Astrocyte (in vitro differentiated cells and primary cell): Measurements from ENCODE around the gene DUSP3. TPM values are rescaled to one million over a fixed set of nuclear protein-coding genes. Genes with fewer than 3 reads are reported as not detected.

Experiments
- DNase-seq: peaks from one replicate; pipeline ENCODE4 v3.0.0-alpha.2; 2010; ENCODE audit warnings: low read depth
- FAIRE-seq: peaks from 2 replicates; lab custom pipeline; 2011; peaks lifted over from hg19 to GRCh38; lab: Jason Lieb, UNC
- H2AFZ ChIP-seq: 2 replicates; pipeline ENCODE4 v1.6.0; 2012; ENCODE audit warnings: low read depth, low read length, inconsistent platforms
- H3K27ac ChIP-seq: 2 replicates; pipeline ENCODE4 v1.5.1; 2011; ENCODE audit warnings: low read depth, low read length, inconsistent platforms
- H3K27me3 ChIP-seq: 2 replicates; pipeline ENCODE4 v1.6.0; 2011; ENCODE audit warnings: low read length, inconsistent platforms; ENCODE audit not compliant: insufficient read depth
- H3K36me3 ChIP-seq: 2 replicates; pipeline ENCODE4 v1.5.1; 2011; ENCODE audit warnings: low read length, inconsistent platforms; ENCODE audit not compliant: insufficient read depth
- H3K4me1 ChIP-seq: 2 replicates; pipeline ENCODE4 v1.5.1; 2011; ENCODE audit warnings: low read length, inconsistent platforms; ENCODE audit not compliant: insufficient read depth
- H3K4me2 ChIP-seq: 2 replicates; pipeline ENCODE4 v1.6.0; 2012; ENCODE audit warnings: low read length, inconsistent platforms
- H3K4me3 ChIP-seq: 2 replicates; pipeline ENCODE4 v1.5.1; 2011; ENCODE audit warnings: low read depth, mild to moderate bottlenecking, low read length, inconsistent platforms; ENCODE audit not compliant: insufficient read depth
- H3K79me2 ChIP-seq: 2 replicates; pipeline ENCODE4 v1.6.0; 2012; ENCODE audit warnings: mild to moderate bottlenecking, low read length, inconsistent platforms; ENCODE audit not compliant: insufficient read depth
- H3K9ac ChIP-seq: 2 replicates; pipeline ENCODE4 v1.6.0; 2012; ENCODE audit warnings: mild to moderate bottlenecking, low read length, inconsistent platforms
- H3K9me3 ChIP-seq: 2 replicates; pipeline ENCODE4 v1.5.1; 2012; ENCODE audit warnings: low read depth, mild to moderate bottlenecking, low read length, inconsistent platforms; ENCODE audit not compliant: insufficient read depth
- H4K20me1 ChIP-seq: 2 replicates; pipeline ENCODE4 v1.6.0; 2012; ENCODE audit warnings: low read length, inconsistent platforms; ENCODE audit not compliant: insufficient read depth
- H3K27ac Mint-ChIP-seq: one replicate; pipeline ENCODE4 v1.8.0; 2021; ENCODE audit warnings: mild to moderate bottlenecking, mixed read lengths; ENCODE audit not compliant: unreplicated experiment
- H3K27me3 Mint-ChIP-seq: one replicate; pipeline ENCODE4 v1.8.0; 2021; ENCODE audit warnings: low read depth, mixed read lengths; ENCODE audit not compliant: unreplicated experiment
- H3K36me3 Mint-ChIP-seq: one replicate; pipeline ENCODE4 v1.8.0; 2021; ENCODE audit warnings: low read depth, mixed read lengths; ENCODE audit not compliant: unreplicated experiment
- H3K4me1 Mint-ChIP-seq: one replicate; pipeline ENCODE4 v1.8.0; 2021; ENCODE audit warnings: low read depth, mixed read lengths; ENCODE audit not compliant: unreplicated experiment
- H3K4me3 Mint-ChIP-seq: one replicate; pipeline ENCODE4 v1.8.0; 2021; ENCODE audit warnings: mild to moderate bottlenecking, moderate library complexity, mixed read lengths; ENCODE audit not compliant: unreplicated experiment
- H3K9me3 Mint-ChIP-seq: one replicate; pipeline ENCODE4 v1.8.0; 2021; ENCODE audit warnings: mild to moderate bottlenecking, mixed read lengths; ENCODE audit not compliant: unreplicated experiment
- CTCF ChIP-seq: IDR thresholded peaks from 2 replicates; pipeline ENCODE4 v1.5.1; 2011; ENCODE audit warnings: low read depth, mild to moderate bottlenecking, inconsistent platforms, low read length, moderate library complexity; ENCODE audit not compliant: insufficient read depth
- EZH2 ChIP-seq: IDR thresholded peaks from 2 replicates; pipeline ENCODE4 v1.6.1; 2012; ENCODE audit warnings: mild to moderate bottlenecking, low read length, inconsistent platforms; ENCODE audit not compliant: insufficient read depth
- total RNA-seq: library from RNA; stranded (reverse); gene quantifications from 2 replicates; pipeline ENCODE4 v1.2.1, GENCODE V29; 2021

Gene DUSP3
- total RNA-seq, 1 donor from 2014 or later = 71.6 TPM

DNA sequence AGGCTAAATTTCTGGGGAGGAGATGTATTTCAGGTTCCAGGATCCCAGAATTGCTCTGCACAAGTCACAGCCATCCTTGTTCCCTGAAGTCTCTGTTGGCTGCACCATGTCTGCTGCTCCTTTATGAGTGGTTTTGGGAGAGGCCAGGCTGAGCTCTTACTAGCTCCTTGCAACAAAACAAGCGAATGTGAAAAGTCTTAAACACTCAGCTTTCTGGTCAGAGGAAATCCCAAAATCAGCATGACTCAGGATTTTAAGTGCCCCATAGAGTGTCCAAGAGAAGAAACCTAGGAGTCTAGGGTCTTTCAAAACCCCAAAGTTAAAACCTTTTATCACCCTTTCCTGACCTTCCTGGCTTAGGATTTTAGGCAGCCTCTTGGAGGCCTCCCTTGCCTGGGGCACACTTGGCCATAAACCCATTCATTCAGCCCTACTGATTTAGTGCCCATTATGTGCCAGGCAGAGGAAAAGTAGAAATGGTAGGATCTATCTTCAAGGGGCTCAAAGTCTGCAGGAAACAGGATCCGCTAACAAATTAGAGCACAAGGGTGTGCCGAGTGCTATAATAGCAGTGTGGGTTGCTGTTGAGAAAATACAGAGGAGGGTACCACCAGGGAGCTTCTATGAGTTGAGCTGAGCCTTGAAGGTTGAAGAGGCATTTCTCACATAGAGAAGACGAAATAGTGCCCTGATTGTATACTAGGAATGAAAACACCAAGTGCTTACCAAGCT lies 57.1 kb downstream of the DUSP3 start:
- peaks cover 2% of the 10 kb centered on the region for H3K27me3 Mint-ChIP-seq
- Histone ChIP-seq H4K20me1 (no peaks in the 10 kb centered on the region), H3K4me1 (peaks cover 5% of the 10 kb centered on the region), H3K9me3 (no peaks in the 10 kb centered on the region), H3K9ac (no peak overlapping the region), H3K79me2 (no peaks in the 10 kb centered on the region), H3K4me3 (no peak overlapping the region), H2AFZ (no peak overlapping the region), H3K4me2 (peak overlapping the region; percentile 81), H3K27me3 (no peaks in the 10 kb centered on the region), H3K27ac (no peak overlapping the region), H3K36me3 (no peaks in the 10 kb centered on the region)
- no peak for DNase-seq
- no peak for TF ChIP-seq EZH2
- TF ChIP-seq CTCF = no peak
- no peaks in the 10 kb centered on the region for H3K36me3 Mint-ChIP-seq
- peaks cover 20% of the 10 kb centered on the region for H3K4me1 Mint-ChIP-seq
- H3K27ac Mint-ChIP-seq = peak overlapping the region; percentile 41
- H3K9me3 Mint-ChIP-seq = no peaks in the 10 kb centered on the region
- FAIRE-seq = no peak
- H3K4me3 Mint-ChIP-seq = peak overlapping the region; percentile 77

DNA sequence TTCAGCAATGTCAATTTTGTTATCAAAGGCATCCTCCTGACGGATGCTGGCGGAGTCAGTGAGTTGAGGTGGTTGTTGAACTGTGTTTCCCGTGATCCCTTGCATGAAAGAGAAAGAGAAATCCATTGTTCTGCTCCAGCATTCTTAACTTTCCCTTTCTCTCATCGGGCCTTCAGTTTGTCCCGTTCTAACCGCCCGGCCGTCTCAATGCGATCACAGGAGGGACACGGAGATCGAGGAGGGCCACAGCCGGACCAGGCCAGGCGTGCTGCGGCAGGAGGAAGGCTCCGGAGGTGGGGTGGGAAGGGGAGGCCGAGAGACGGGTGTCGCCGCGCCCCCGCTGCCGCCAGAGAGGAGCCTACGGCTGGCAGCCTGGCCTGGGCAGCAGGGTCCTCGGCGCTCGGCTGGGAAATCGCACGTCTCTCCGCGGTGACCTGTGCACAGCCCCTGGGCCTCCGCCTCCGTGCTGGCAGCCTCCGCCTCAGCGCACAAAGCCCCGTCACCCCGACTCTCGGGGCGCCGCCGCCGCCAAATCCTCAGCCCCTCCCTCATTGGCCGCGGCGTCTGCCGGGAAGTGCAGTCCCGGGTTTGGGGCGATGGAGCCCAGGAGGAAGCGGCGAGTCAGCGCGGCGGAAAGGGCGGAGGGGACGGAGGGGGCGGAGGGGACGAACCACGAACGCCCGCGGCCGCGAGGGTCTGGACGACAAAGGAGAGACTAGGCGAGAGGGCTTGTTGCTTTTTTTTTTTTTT lies 58.3 kb downstream of the DUSP3 start:
- no peak for TF ChIP-seq EZH2
- TF ChIP-seq CTCF = no peak
- Histone ChIP-seq H3K9ac (peak overlapping the region; percentile 76), H3K79me2 (no peaks in the 10 kb centered on the region), H4K20me1 (no peaks in the 10 kb centered on the region), H3K9me3 (no peaks in the 10 kb centered on the region), H3K36me3 (no peaks in the 10 kb centered on the region), H3K27ac (peak overlapping the region; percentile 44), H3K27me3 (no peaks in the 10 kb centered on the region), H3K4me2 (peak overlapping the region; percentile 81), H2AFZ (peak overlapping the region; percentile 92), H3K4me3 (peak overlapping the region; percentile 42), H3K4me1 (peaks cover 5% of the 10 kb centered on the region)
- Mint-ChIP-seq H3K27me3 (peaks cover 4% of the 10 kb centered on the region), H3K9me3 (no peaks in the 10 kb centered on the region), H3K4me1 (peaks cover 20% of the 10 kb centered on the region), H3K27ac (peak overlapping the region; percentile 48), H3K36me3 (no peaks in the 10 kb centered on the region), H3K4me3 (peak overlapping the region; percentile 66)
- FAIRE-seq (no peak), DNase-seq (peak; percentile 37)

- Histone ChIP-seq H3K27ac (no peak overlapping the region), H3K4me2 (no peak overlapping the region), H3K27me3 (no peaks in the 10 kb centered on the region), H3K4me1 (peaks cover 6% of the 10 kb centered on the region), H2AFZ (no peak overlapping the region), H3K9me3 (no peaks in the 10 kb centered on the region), H3K79me2 (no peaks in the 10 kb centered on the region), H3K36me3 (no peaks in the 10 kb centered on the region), H3K4me3 (no peak overlapping the region), H4K20me1 (no peaks in the 10 kb centered on the region), H3K9ac (no peak overlapping the region)
- Mint-ChIP-seq H3K27me3 (peaks cover 8% of the 10 kb centered on the region), H3K27ac (no peak overlapping the region), H3K36me3 (no peaks in the 10 kb centered on the region), H3K4me3 (peak overlapping the region; percentile 21), H3K4me1 (peaks cover 22% of the 10 kb centered on the region), H3K9me3 (no peaks in the 10 kb centered on the region)
- TF ChIP-seq EZH2 (no peak), CTCF (no peak)
- peak; percentile 47 for FAIRE-seq
- DNase-seq = no peak
These were observed 59.2 kb downstream of the DUSP3 start for GRCh38 chr17:43719578-43719977.
